ENCODE measurements around the gene BTBD9.

DNA sequence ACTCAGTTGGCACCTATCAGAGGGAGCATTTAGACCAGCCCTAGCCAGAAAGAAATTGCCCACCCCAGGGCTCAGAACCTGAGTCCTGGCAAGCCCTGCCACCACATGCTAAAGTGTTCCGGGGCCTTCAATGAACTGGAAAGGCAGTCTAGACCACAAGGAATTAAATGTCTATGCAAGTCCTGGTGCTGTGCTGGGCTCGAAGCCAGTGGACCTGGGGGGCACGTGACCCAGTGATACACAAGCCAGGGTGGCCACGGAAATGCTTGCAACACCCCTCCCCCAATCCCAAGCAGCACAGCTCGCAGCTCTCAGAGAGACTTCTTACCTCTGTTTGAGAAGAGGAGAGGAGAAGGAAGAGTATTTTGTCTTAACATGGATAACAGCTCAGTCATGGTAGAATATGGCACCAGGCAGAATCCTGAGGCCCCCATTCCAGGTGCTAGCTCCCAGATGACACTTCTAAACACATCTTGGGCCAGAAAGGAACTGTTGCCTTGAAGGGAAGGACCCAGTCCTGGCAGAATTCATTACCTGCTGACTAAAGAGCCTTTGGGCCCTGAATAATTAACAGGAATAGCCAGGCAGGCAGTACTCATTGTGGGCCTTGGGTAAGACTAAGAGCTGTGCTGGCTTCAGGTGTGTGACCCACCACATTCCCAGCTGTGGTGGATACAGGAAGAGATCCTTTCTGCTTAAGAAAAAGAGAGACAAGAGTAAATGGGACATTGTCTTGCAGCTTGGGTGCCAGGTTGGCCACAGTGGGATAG, 111.3 kb downstream of the BTBD9 start:
- TF ChIP-seq, protein P1, sequence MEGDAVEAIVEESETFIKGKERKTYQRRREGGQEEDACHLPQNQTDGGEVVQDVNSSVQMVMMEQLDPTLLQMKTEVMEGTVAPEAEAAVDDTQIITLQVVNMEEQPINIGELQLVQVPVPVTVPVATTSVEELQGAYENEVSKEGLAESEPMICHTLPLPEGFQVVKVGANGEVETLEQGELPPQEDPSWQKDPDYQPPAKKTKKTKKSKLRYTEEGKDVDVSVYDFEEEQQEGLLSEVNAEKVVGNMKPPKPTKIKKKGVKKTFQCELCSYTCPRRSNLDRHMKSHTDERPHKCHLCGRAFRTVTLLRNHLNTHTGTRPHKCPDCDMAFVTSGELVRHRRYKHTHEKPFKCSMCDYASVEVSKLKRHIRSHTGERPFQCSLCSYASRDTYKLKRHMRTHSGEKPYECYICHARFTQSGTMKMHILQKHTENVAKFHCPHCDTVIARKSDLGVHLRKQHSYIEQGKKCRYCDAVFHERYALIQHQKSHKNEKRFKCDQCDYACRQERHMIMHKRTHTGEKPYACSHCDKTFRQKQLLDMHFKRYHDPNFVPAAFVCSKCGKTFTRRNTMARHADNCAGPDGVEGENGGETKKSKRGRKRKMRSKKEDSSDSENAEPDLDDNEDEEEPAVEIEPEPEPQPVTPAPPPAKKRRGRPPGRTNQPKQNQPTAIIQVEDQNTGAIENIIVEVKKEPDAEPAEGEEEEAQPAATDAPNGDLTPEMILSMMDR (conservative IDR thresholded peaks at IDR 0.05), result no peak
- TF ChIP-seq EZH2 (IDR thresholded peaks at IDR 0.05; ENCODE audit: low read depth), result no peak

Data from PC-9 (cell line).